IMR-90 (cell line): Measurements from ENCODE around the gene SOX6. TPM values are rescaled to one million over a fixed set of nuclear protein-coding genes. Genes with fewer than 3 reads are reported as not detected.

ENCODE experiments used
- ATAC-seq: fragments of 200-7000 bp; cut with Tn5 transposase; 2 replicates; pipeline ENCODE4 v1.9.1; 2020; ENCODE audit warnings: low read depth, mild to moderate bottlenecking, moderate library complexity
- BruUV-seq: library from RNA; stranded (reverse); fragments of 400-500 nt; replicated peaks from 2 replicates; lab custom pipeline; 2021; lab: Mats Ljungman, UMichigan
- CTCF ChIA-PET: fragments of 300-600 bp; formaldehyde crosslinking; extraction: SDS; loops from one replicate; lab custom pipeline; 2021; ENCODE audit warnings: antibody characterized with exemption; lab: Yijun Ruan, JAX
- POLR2A ChIA-PET: fragments of 300-600 bp; sonication (Branson Sonifier 250); formaldehyde crosslinking; loops from one replicate; lab custom pipeline; 2022; ENCODE audit warnings: antibody characterized with exemption; ENCODE audit not compliant: unreplicated experiment; lab: Charles Lee
- DNase-seq: peaks from one replicate; pipeline ENCODE4 v3.0.0; 2013
- H2AFZ ChIP-seq: replicated peaks from 2 replicates; pipeline ENCODE3; 2013; ENCODE audit warnings: low read length, mild to moderate bottlenecking; ENCODE audit not compliant: poor library complexity
- H2AK5ac ChIP-seq: 2 replicates; pipeline ENCODE4 v1.6.1; 2013; ENCODE audit warnings: low read depth, low read length, inconsistent platforms
- H2AK9ac ChIP-seq: replicated peaks from 2 replicates; pipeline ENCODE3; 2013; ENCODE audit warnings: mild to moderate bottlenecking, low read depth, low read length, moderate library complexity; ENCODE audit not compliant: poor library complexity
- H2BK120ac ChIP-seq: 2 replicates; pipeline ENCODE4 v1.6.1; 2013; ENCODE audit warnings: low read depth, low read length, inconsistent platforms
- H2BK15ac ChIP-seq: 3 replicates; pipeline ENCODE4 v1.6.1; 2013; ENCODE audit warnings: low read depth, low read length, inconsistent platforms
- H2BK20ac ChIP-seq: 2 replicates; pipeline ENCODE4 v1.6.1; 2013; ENCODE audit warnings: low read depth, mild to moderate bottlenecking, inconsistent platforms, low read length, moderate library complexity
- H2BK5ac ChIP-seq: 2 replicates; pipeline ENCODE4 v1.6.1; 2013; ENCODE audit warnings: mild to moderate bottlenecking, low read depth, low read length, inconsistent platforms; ENCODE audit not compliant: poor library complexity, severe bottlenecking
- H3K14ac ChIP-seq: replicated peaks from 2 replicates; pipeline ENCODE4 v1.6.1; 2013; ENCODE audit warnings: low read depth, low read length, inconsistent platforms
- H3K18ac ChIP-seq: 2 replicates; pipeline ENCODE4 v1.6.1; 2013; ENCODE audit warnings: low read depth, low read length, control low read depth
- H3K23ac ChIP-seq: 2 replicates; pipeline ENCODE4 v1.6.1; 2013; ENCODE audit warnings: low read depth, low read length, inconsistent platforms
- H3K27ac ChIP-seq: 2 replicates; pipeline ENCODE4 v1.5.1; 2013; ENCODE audit warnings: mild to moderate bottlenecking, control low read depth, low read length; ENCODE audit not compliant: insufficient read depth
- H3K27me3 ChIP-seq: 2 replicates; pipeline ENCODE4 v1.6.1; 2013; ENCODE audit warnings: low read length; ENCODE audit not compliant: control insufficient read depth, insufficient read depth
- H3K36me3 ChIP-seq: 2 replicates; pipeline ENCODE4 v1.6.1; 2013; ENCODE audit warnings: low read length, mixed read lengths; ENCODE audit not compliant: control insufficient read depth, insufficient read depth
- H3K4ac ChIP-seq: 2 replicates; pipeline ENCODE4 v1.6.1; 2013; ENCODE audit warnings: low read depth, low read length, inconsistent platforms
- H3K4me1 ChIP-seq: 2 replicates; pipeline ENCODE4 v1.6.1; 2013; ENCODE audit warnings: low read length, mixed read lengths; ENCODE audit not compliant: control insufficient read depth, insufficient read depth
- H3K4me2 ChIP-seq: 2 replicates; pipeline ENCODE4 v1.6.1; 2013; ENCODE audit warnings: low read depth, mild to moderate bottlenecking, control low read depth, low read length, moderate library complexity
- H3K4me3 ChIP-seq: 2 replicates; pipeline ENCODE4 v1.5.1; 2013; ENCODE audit warnings: low read depth, mild to moderate bottlenecking, control low read depth, low read length, moderate library complexity; ENCODE audit not compliant: insufficient read depth
- H3K56ac ChIP-seq: 2 replicates; pipeline ENCODE4 v1.6.1; 2013; ENCODE audit warnings: low read length, inconsistent platforms; ENCODE audit not compliant: insufficient read depth; ENCODE audit errors: extremely low read depth
- H3K79me1 ChIP-seq, 2 experiments: 2 replicates each; pipeline ENCODE4 v1.6.1; 2013; ENCODE audit warnings: low read length in 2 of 2, inconsistent platforms in 1 of 2, low read depth in 1 of 2
- H3K9ac ChIP-seq: 2 replicates; pipeline ENCODE4 v1.6.1; 2013; ENCODE audit warnings: low read depth, low read length, control low read depth
- H3K9me1 ChIP-seq: 2 replicates; pipeline ENCODE4 v1.6.1; 2013; ENCODE audit warnings: low read length, inconsistent platforms; ENCODE audit not compliant: insufficient read depth
- H3K9me3 ChIP-seq: 2 replicates; pipeline ENCODE4 v1.6.1; 2013; ENCODE audit warnings: low read length; ENCODE audit not compliant: control insufficient read depth, insufficient read depth
- H4K20me1 ChIP-seq: 2 replicates; pipeline ENCODE4 v1.6.1; 2013; ENCODE audit warnings: low read length, inconsistent platforms; ENCODE audit not compliant: insufficient read depth
- H4K5ac ChIP-seq: 2 replicates; pipeline ENCODE4 v1.6.1; 2013; ENCODE audit warnings: mild to moderate bottlenecking, low read depth, low read length, control low read depth
- H4K8ac ChIP-seq, 2 experiments: 2 replicates each; pipeline ENCODE4 v1.6.1; 2013; ENCODE audit warnings: low read depth in 2 of 2, low read length in 2 of 2, control low read depth in 1 of 2, inconsistent platforms in 1 of 2
- H4K91ac ChIP-seq: 2 replicates; pipeline ENCODE4 v1.6.1; 2013; ENCODE audit warnings: low read depth, low read length, inconsistent platforms; ENCODE audit not compliant: insufficient read depth
- CEBPB ChIP-seq: IDR thresholded peaks from 2 replicates; pipeline ENCODE4 v1.6.1; 2012; ENCODE audit warnings: low read depth, low read length, improper control_type of control experiment
- CHD1 ChIP-seq: IDR thresholded peaks from 2 replicates; pipeline ENCODE4 v1.6.1; 2012; ENCODE audit warnings: low read depth, low read length, improper control_type of control experiment
- FOS ChIP-seq: fragments of 150-350 bp; IDR thresholded peaks from 2 replicates; pipeline ENCODE4 v1.6.1; 2016; ENCODE audit warnings: low read depth, low read length
- MAFK ChIP-seq: IDR thresholded peaks from 2 replicates; pipeline ENCODE4 v1.6.1; 2012; ENCODE audit warnings: low read depth, low read length, improper control_type of control experiment
- MXI1 ChIP-seq: IDR thresholded peaks from 2 replicates; pipeline ENCODE4 v1.6.1; 2012; ENCODE audit warnings: low read depth, mild to moderate bottlenecking, low read length, moderate library complexity, borderline replicate concordance
- NFE2L2 ChIP-seq: fragments of 150-350 bp; IDR thresholded peaks from 2 replicates; pipeline ENCODE4 v1.6.1; 2016; ENCODE audit warnings: low read depth, mild to moderate bottlenecking, low read length
- POLR2A ChIP-seq: IDR thresholded peaks from 2 replicates; pipeline ENCODE4 v1.6.1; 2012; ENCODE audit warnings: mild to moderate bottlenecking, low read depth, low read length
- RAD21 ChIP-seq: IDR thresholded peaks from 2 replicates; pipeline ENCODE4 v1.6.1; 2012; ENCODE audit warnings: low read length, improper control_type of control experiment
- RCOR1 ChIP-seq: IDR thresholded peaks from 2 replicates; pipeline ENCODE4 v1.6.1; 2012; ENCODE audit warnings: mild to moderate bottlenecking, low read length, improper control_type of control experiment; ENCODE audit not compliant: insufficient replicate concordance
- RFX5 ChIP-seq: IDR thresholded peaks from 2 replicates; pipeline ENCODE4 v1.8.0; 2012; ENCODE audit warnings: low read depth, mild to moderate bottlenecking, low read length, moderate library complexity
- SMC3 ChIP-seq: fragments of 150-350 bp; IDR thresholded peaks from 2 replicates; pipeline ENCODE4 v1.6.1; 2016; ENCODE audit warnings: low read depth, mild to moderate bottlenecking, antibody characterized with exemption, low read length, moderate library complexity
- WGBS, 2 experiments: methylation state at CpG; one replicate each; pipeline versions ENCODE4 v1.1.5 to v1.1.7; 2013; ENCODE audit warnings: missing lambda C conversion rate in 2 of 2; ENCODE audit not compliant: insufficient read length in 1 of 2; ENCODE audit errors: extremely low coverage in 2 of 2; 5-methylcytosine and 5-hydroxymethylcytosine counted together
- dilution Hi-C: fragments of 300-500 bp; cut with HindIII; formaldehyde crosslinking; loops from one replicate; pipeline ENCODE4 v1.14.3; 2018; ENCODE audit warnings: low sequenced_read_pairs; ENCODE audit not compliant: unreplicated experiment
- in situ Hi-C: fragments of 300-500 bp; cut with MboI; formaldehyde crosslinking; loops from 3 replicates; pipeline ENCODE4 v1.14.3; 2019; ENCODE audit warnings: low sequenced_read_pairs, inconsistent platforms, mixed read lengths
- intact Hi-C: fragments of 100-400 bp; cut with micrococcal nuclease; formaldehyde crosslinking; loops from 2 replicates; pipeline ENCODE4 v1.10.0; 2022
- polyA plus RNA-seq, 3 experiments: library from polyadenylated mRNA; depleted of rRNA; stranded (reverse); fragments of >200 nt; gene quantifications; 2 replicates each; pipeline ENCODE4 v1.2.3, GENCODE V29; 2012; ENCODE audit warnings: low replicate concordance in 1 of 3
- total RNA-seq: library from RNA; depleted of rRNA; stranded (reverse); fragments of >200 nt; gene quantifications from 2 replicates; pipeline ENCODE4 v1.2.3, GENCODE V29; 2012
- TF ChIP-seq, protein P1 (sequence below): fragments of 150-350 bp; IDR thresholded peaks from 2 replicates; pipeline ENCODE4 v1.6.1; 2017; ENCODE audit warnings: mild to moderate bottlenecking, antibody characterized with exemption, low read length, low read depth

Gene SOX6
- total and polyA plus RNA-seq, 2 of the 4 experiments (the other 2 are of a cell fraction): 1.7 to 7.7 TPM

DNA sequence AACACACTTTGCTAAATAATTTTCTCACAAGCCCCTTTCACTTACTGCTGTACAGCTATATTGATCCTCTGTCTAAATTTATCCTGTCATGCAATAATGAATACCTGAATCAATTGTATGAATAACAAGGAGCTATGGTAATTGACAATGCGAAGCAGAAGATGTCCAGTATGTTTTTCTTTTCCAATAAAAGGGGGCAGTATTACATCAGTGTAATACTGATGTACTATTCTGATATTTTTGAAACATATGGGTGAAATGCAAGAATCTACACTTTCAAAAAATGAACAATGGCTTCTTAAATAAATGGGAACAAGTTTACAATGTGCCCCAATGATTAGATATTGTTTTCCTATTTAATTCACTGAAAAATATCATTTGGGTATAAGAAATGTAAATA lies 315.1 kb downstream of the SOX6 start:
- no peaks in the 10 kb centered on the region for H4K20me1 ChIP-seq
- no peak overlapping the region for H4K91ac ChIP-seq
- WGBS, 2 experiments: no CpG with 5 or more reads among the region's 1 CpG
- no peaks in the 10 kb centered on the region for H3K79me1 ChIP-seq
- no peak overlapping the region for H3K4me2 ChIP-seq
- H3K56ac ChIP-seq: no peak overlapping the region
- no peak overlapping the region for H3K27ac ChIP-seq
- ChIA-PET POLR2A (no interaction called here), CTCF (interaction anchor here (1.1 to 1.2 kb wide), 2 partner anchors 21 to 572 kb away, joined by 3 read pairs; no protein-coding TSS in a partner anchor)
- H2BK5ac ChIP-seq: no peak overlapping the region
- no peak overlapping the region for H4K5ac ChIP-seq
- no peak overlapping the region for H2BK20ac ChIP-seq
- H2BK120ac ChIP-seq: no peak overlapping the region
- no TSS peak for BruUV-seq
- intact Hi-C loops: no loop called here
- ATAC-seq (no peak), DNase-seq (no peak)
- H3K4me1 ChIP-seq: no peaks in the 10 kb centered on the region
- H2BK15ac ChIP-seq: no peak overlapping the region
- in situ Hi-C loops: no loop called here
- TF ChIP-seq CHD1: no peak
- no peak for TF ChIP-seq RAD21
- TF ChIP-seq MAFK: no peak
- no peak for TF ChIP-seq RFX5
- no peak for TF ChIP-seq SMC3
- TF ChIP-seq RCOR1: no peak
- no peak for TF ChIP-seq FOS
- TF ChIP-seq POLR2A: no peak
- TF ChIP-seq CEBPB: no peak
- TF ChIP-seq, protein P1, sequence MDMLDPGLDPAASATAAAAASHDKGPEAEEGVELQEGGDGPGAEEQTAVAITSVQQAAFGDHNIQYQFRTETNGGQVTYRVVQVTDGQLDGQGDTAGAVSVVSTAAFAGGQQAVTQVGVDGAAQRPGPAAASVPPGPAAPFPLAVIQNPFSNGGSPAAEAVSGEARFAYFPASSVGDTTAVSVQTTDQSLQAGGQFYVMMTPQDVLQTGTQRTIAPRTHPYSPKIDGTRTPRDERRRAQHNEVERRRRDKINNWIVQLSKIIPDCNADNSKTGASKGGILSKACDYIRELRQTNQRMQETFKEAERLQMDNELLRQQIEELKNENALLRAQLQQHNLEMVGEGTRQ: no peak
- no peak for TF ChIP-seq NFE2L2
- TF ChIP-seq MXI1: no peak
- no peak overlapping the region for H4K8ac ChIP-seq
- no peak overlapping the region for H3K23ac ChIP-seq
- H3K36me3 ChIP-seq: peaks cover 4% of the 10 kb centered on the region; the same call in 1 of the 2 replicates
- H3K4ac ChIP-seq: no peak overlapping the region
- dilution Hi-C loops: no loop called here
- no peak overlapping the region for H3K14ac ChIP-seq
- no peak overlapping the region for H3K9ac ChIP-seq
- H3K9me3 ChIP-seq: no peaks in the 10 kb centered on the region
- H3K18ac ChIP-seq: no peak overlapping the region
- H2AK5ac ChIP-seq: no peak overlapping the region
- H3K4me3 ChIP-seq: no peak overlapping the region
- no peak overlapping the region for H2AFZ ChIP-seq
- H3K9me1 ChIP-seq: peaks cover 2% of the 10 kb centered on the region
- no peaks in the 10 kb centered on the region for H3K27me3 ChIP-seq
- no peak overlapping the region for H2AK9ac ChIP-seq
